Neuronal stem cell (in vitro differentiated cells): ENCODE data around the gene LZTS2.
A peak's percentile ranks its signal among the peaks of the same experiment; 100 is the strongest.

Experiments
- DNase-seq: peaks from one replicate; pipeline ENCODE4 v3.0.0-alpha.2; 2013; ENCODE audit warnings: low spot score
- H2AFZ ChIP-seq: one replicate; pipeline ENCODE4 v1.6.1; 2013; ENCODE audit warnings: mild to moderate bottlenecking, low read length, inconsistent platforms
- H2AK5ac ChIP-seq: 2 replicates; pipeline ENCODE4 v1.6.1; 2013; ENCODE audit warnings: low read depth, mild to moderate bottlenecking, inconsistent platforms, low read length, moderate library complexity, mixed read lengths
- H2BK120ac ChIP-seq: 2 replicates; pipeline ENCODE4 v1.6.1; 2013; ENCODE audit warnings: low read depth, mild to moderate bottlenecking, inconsistent platforms, low read length, moderate library complexity, mixed read lengths
- H2BK12ac ChIP-seq: one replicate; pipeline ENCODE4 v1.6.1; 2013; ENCODE audit warnings: low read length, inconsistent platforms
- H2BK15ac ChIP-seq: 2 replicates; pipeline ENCODE4 v1.6.1; 2013; ENCODE audit warnings: mild to moderate bottlenecking, low read length, inconsistent platforms, mixed read lengths
- H2BK5ac ChIP-seq: one replicate; pipeline ENCODE4 v1.6.1; 2013; ENCODE audit warnings: inconsistent platforms, mild to moderate bottlenecking, low read length, moderate library complexity
- H3K14ac ChIP-seq: one replicate; pipeline ENCODE4 v1.6.1; 2013; ENCODE audit warnings: low read length, inconsistent platforms
- H3K18ac ChIP-seq: 2 replicates; pipeline ENCODE4 v1.6.1; 2013; ENCODE audit warnings: low read length, inconsistent platforms
- H3K23ac ChIP-seq: 2 replicates; pipeline ENCODE4 v1.6.1; 2013; ENCODE audit warnings: low read depth, mild to moderate bottlenecking, mixed read lengths, low read length, inconsistent platforms; ENCODE audit not compliant: poor library complexity
- H3K27ac ChIP-seq: replicated peaks from 3 replicates; pipeline ENCODE4 v1.5.1; 2013; ENCODE audit warnings: low read length, inconsistent platforms
- H3K27me3 ChIP-seq, 3 experiments: 2 replicates each; pipeline ENCODE4 v1.6.1; 2013; ENCODE audit warnings: low read length in 3 of 3, mild to moderate bottlenecking in 2 of 3, inconsistent platforms in 1 of 3, low read depth in 1 of 3, mixed read lengths in 1 of 3, moderate library complexity in 1 of 3; ENCODE audit not compliant: control insufficient read depth in 3 of 3, insufficient read depth in 3 of 3
- H3K36me3 ChIP-seq, 2 donors: replicated peaks in 1 of 2; 2 replicates each; pipeline ENCODE4 v1.6.1; 2013; ENCODE audit warnings: low read length in 2 of 2; ENCODE audit not compliant: control insufficient read depth in 2 of 2, insufficient read depth in 2 of 2
- H3K4ac ChIP-seq: 2 replicates; pipeline ENCODE4 v1.6.1; 2013; ENCODE audit warnings: inconsistent platforms, mild to moderate bottlenecking, low read length, moderate library complexity
- H3K4me1 ChIP-seq, 2 donors: 1 replicate in 1 of 2; 2 replicates in 1 of 2; pipeline ENCODE4 v1.6.1; 2013; ENCODE audit warnings: low read length in 2 of 2, low read depth in 1 of 2; ENCODE audit not compliant: control insufficient read depth in 2 of 2, insufficient read depth in 1 of 2
- H3K4me2 ChIP-seq: one replicate; pipeline ENCODE4 v1.6.1; 2013; ENCODE audit warnings: mild to moderate bottlenecking, low read length, inconsistent platforms; ENCODE audit not compliant: insufficient read depth, poor library complexity, severe bottlenecking
- H3K4me3 ChIP-seq, 2 donors: 2 replicates each; pipeline ENCODE4 v1.5.1; 2013; ENCODE audit warnings: low read length in 2 of 2, mild to moderate bottlenecking in 2 of 2, inconsistent platforms in 1 of 2, moderate library complexity in 1 of 2
- H3K79me1 ChIP-seq: one replicate; pipeline ENCODE4 v1.6.1; 2013; ENCODE audit warnings: low read depth, mild to moderate bottlenecking, inconsistent platforms, low read length, moderate library complexity
- H3K9ac ChIP-seq: one replicate; pipeline ENCODE4 v1.6.1; 2013; ENCODE audit warnings: mild to moderate bottlenecking, low read depth, low read length, inconsistent platforms; ENCODE audit not compliant: poor library complexity
- H3K9me3 ChIP-seq, 2 donors: replicated peaks in 1 of 2; 2 replicates each; pipeline versions ENCODE3 to v1.6.1; 2013; ENCODE audit warnings: low read length in 2 of 2, mild to moderate bottlenecking in 2 of 2, inconsistent platforms in 1 of 2, low read depth in 1 of 2, mixed read lengths in 1 of 2, moderate library complexity in 1 of 2; ENCODE audit not compliant: control insufficient read depth in 2 of 2, insufficient read depth in 1 of 2
- H4K8ac ChIP-seq: one replicate; pipeline ENCODE4 v1.6.1; 2013; ENCODE audit warnings: low read depth, mild to moderate bottlenecking, inconsistent platforms, low read length, moderate library complexity
- H4K91ac ChIP-seq: one replicate; pipeline ENCODE4 v1.6.1; 2013; ENCODE audit warnings: low read length, low read depth, mild to moderate bottlenecking, inconsistent platforms; ENCODE audit not compliant: poor library complexity
- WGBS, 2 donors: extraction: QIAGEN DNeasy Blood & Tissue Kit; methylation state at CpG; one replicate each; pipeline ENCODE4 v1.1.7; 2013; ENCODE audit warnings: missing lambda C conversion rate in 2 of 2, mixed read lengths in 1 of 2; ENCODE audit not compliant: insufficient read length in 2 of 2, insufficient replicate concordance in 1 of 2; ENCODE audit errors: extremely low coverage in 2 of 2; 5-methylcytosine and 5-hydroxymethylcytosine counted together

LZTS2 gene

GRCh38 chr10:101031128-101031795 is 31.7 kb downstream of the LZTS2 start, which contains the start of the genes PDZD7 and SFXN3:
TSS of gene PDZD7 (minus strand) at chr10:101031129. CDS start at chr10:101030219, 910 bp downstream.
TSS of gene SFXN3 (plus strand) at chr10:101031234. CDS start at chr10:101034695, 3,461 bp downstream.
- Histone ChIP-seq H3K18ac (peak within 1 kb of the TSS; percentile 37), H3K27me3 (peaks cover 11 to 75% (median 55%) of the 10 kb centered on the region in 3 experiments), H3K4me3 (peak within 1 kb of the TSS; percentile 39 to 70), H3K36me3 (no peaks in the 10 kb centered on the region), H3K4me1 (peaks cover 32 to 35% of the 10 kb centered on the region in 2 donors), H2BK15ac (no peak within 1 kb of the TSS), H4K8ac (no peak within 1 kb of the TSS), H3K27ac (no peak within 1 kb of the TSS), H3K23ac (peak within 1 kb of the TSS; percentile 60), H2AK5ac (peak within 1 kb of the TSS; percentile 51), H2BK120ac (peak within 1 kb of the TSS; percentile 42), H3K4me2 (peak within 1 kb of the TSS; percentile 75), H2AFZ (peak within 1 kb of the TSS; percentile 92), H4K91ac (no peak within 1 kb of the TSS), H3K14ac (no peak within 1 kb of the TSS), H3K9ac (peak within 1 kb of the TSS; percentile 32), H3K9me3 (peaks cover 0 to 2% of the 10 kb centered on the region in 2 donors), H3K4ac (no peak within 1 kb of the TSS), H3K79me1 (no peaks in the 10 kb centered on the region), H2BK5ac (no peak within 1 kb of the TSS), H2BK12ac (no peak within 1 kb of the TSS)
- peak; percentile 82 for DNase-seq
- WGBS, 2 donors: no CpG with 5 or more reads among the region's 38 CpGs

- H2BK5ac ChIP-seq: peak overlapping the region; percentile 62
- H2BK120ac ChIP-seq: peak overlapping the region; percentile 42
- peak overlapping the region; percentile 75 for H3K4me2 ChIP-seq
- H2AK5ac ChIP-seq: peak overlapping the region; percentile 48
- H3K23ac ChIP-seq: peak overlapping the region; percentile 60
- H3K9ac ChIP-seq: peak overlapping the region; percentile 32
- peak overlapping the region; percentile 93 for H4K8ac ChIP-seq
- H2BK15ac ChIP-seq: no peak overlapping the region
- peaks cover 32 to 35% of the 10 kb centered on the region in 2 donors for H3K4me1 ChIP-seq
- no peaks in the 10 kb centered on the region for H3K79me1 ChIP-seq
- no peak for DNase-seq
- peak overlapping the region; percentile 60 for H3K18ac ChIP-seq
- peak overlapping the region; percentile 92 for H2AFZ ChIP-seq
- H3K14ac ChIP-seq: no peak overlapping the region
- peaks cover 0 to 2% of the 10 kb centered on the region in 2 donors for H3K9me3 ChIP-seq
- H2BK12ac ChIP-seq: no peak overlapping the region
- H3K4me3 ChIP-seq: peak overlapping the region; percentile 39 to 69
- H4K91ac ChIP-seq: no peak overlapping the region
- H3K36me3 ChIP-seq: no peaks in the 10 kb centered on the region
- no peak overlapping the region for H3K4ac ChIP-seq
- no peak overlapping the region for H3K27ac ChIP-seq
- peaks cover 11 to 75% (median 55%) of the 10 kb centered on the region in 3 experiments for H3K27me3 ChIP-seq
- WGBS, 2 donors: no CpG with 5 or more reads among the region's 47 CpGs
Measured at GRCh38 chr10:101031796-101032636, 32.4 kb downstream of the LZTS2 start.

DNA sequence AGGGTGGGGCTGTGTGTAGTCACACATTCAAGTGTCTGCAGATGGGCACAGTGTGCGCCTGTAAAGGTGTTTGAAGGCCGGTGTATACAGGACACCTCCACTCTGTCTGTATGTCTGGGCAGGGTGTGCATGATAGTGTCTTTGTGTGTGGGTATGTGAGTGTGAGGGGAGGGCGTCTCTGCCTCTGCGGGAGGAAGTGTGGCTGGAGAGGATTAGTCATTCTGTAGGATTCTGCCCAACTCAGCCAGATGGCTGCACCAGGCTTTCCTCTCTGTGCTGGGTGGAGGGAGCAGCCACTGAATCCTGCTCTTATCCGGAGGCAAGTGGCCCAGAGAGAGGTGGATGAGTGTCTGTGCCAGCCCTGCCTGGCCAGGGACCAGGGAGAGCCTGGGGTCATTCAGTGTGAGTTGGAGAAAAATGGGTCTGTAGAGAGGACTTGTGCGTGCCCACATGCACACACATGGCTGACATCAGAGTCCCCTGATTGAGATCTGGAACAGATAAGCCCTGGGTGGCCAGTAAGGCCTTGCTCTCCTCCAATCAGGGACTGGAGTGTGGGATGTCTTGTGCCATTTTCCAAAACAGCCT is 33.1 kb downstream of the LZTS2 start:
- peak overlapping the region; percentile 77 for H3K18ac ChIP-seq
- no peak overlapping the region for H3K4me2 ChIP-seq
- H3K27ac ChIP-seq: no peak overlapping the region
- peak overlapping the region in 1 of 2 donors; percentile 39 for H3K4me3 ChIP-seq
- no peak overlapping the region for H3K4ac ChIP-seq
- H3K36me3 ChIP-seq: no peaks in the 10 kb centered on the region
- H3K14ac ChIP-seq: no peak overlapping the region
- DNase-seq: no peak
- H3K9ac ChIP-seq: peak overlapping the region; percentile 12
- peaks cover 0 to 2% of the 10 kb centered on the region in 2 donors for H3K9me3 ChIP-seq
- peak overlapping the region; percentile 62 for H2BK5ac ChIP-seq
- no peak overlapping the region for H2AK5ac ChIP-seq
- H3K23ac ChIP-seq: peak overlapping the region; percentile 51
- peak overlapping the region; percentile 93 for H4K8ac ChIP-seq
- peaks cover 11 to 69% (median 55%) of the 10 kb centered on the region in 3 experiments for H3K27me3 ChIP-seq
- H3K79me1 ChIP-seq: no peaks in the 10 kb centered on the region
- peak overlapping the region; percentile 92 for H2AFZ ChIP-seq
- no CpG with 5 or more reads among the region's 6 CpGs for WGBS, 2 donors
- H2BK120ac ChIP-seq: no peak overlapping the region
- no peak overlapping the region for H2BK12ac ChIP-seq
- H2BK15ac ChIP-seq: no peak overlapping the region
- H3K4me1 ChIP-seq: peaks cover 32 to 33% of the 10 kb centered on the region in 2 donors
- no peak overlapping the region for H4K91ac ChIP-seq
